Stimulated activated CD8-positive, alpha-beta memory T cell treated with anti-CD3 and anti-CD28 coated beads, Interleukin-15, amount 100 ng/mL, for 1 hour (primary cell): ENCODE results near the gene CCNB2.
A peak's percentile ranks its signal among the peaks of the same experiment; 100 is the strongest.
"Not testable (repeated sequence)": the region's sequence is repeated elsewhere in the genome, so short reads cannot be mapped to it uniquely, and the experiment has no call there.

Experiments used
- DNase-seq: peaks from one replicate; pipeline ENCODE4 v3.0.0-alpha.2; 2020; ENCODE audit warnings: low read depth

The CCNB2 gene

DNA sequence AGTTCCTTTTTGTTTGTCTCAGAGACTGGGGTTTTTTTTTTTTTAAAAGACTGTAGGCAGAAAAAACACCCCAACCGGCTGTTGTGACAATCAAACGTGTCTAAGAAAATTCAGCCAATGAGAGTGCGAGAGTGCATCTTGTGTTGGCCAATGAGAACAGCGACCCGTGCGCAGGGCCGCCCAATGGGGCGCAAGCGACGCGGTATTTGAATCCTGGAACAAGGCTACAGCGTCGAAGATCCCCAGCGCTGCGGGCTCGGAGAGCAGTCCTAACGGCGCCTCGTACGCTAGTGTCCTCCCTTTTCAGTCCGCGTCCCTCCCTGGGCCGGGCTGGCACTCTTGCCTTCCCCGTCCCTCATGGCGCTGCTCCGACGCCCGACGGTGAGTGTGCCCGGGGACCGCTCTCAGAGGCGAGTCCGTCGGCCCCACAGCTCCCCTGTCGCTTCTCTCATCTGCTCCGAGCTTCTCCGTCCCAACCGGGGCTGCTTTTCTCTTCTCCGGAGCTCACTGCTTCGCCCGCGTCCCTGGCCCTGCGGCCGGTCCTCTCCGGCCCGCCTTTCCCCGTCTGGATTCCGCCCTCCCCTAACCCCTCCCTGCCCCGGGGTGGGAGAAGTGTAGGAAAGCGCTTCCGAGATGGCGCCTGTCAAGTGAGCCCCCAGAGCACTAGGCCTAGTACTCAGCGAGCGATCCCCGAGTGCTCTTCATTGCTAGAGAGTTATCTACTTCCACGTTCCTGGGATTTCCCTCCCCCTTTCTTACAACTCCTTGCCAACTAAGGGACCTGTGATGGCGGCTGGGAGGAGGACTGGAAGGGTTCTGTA is at the start of gene CCNB2:
CCNB2 (plus strand) TSS at position 235 of the 821 bp plus-strand sequence; CDS start at position 358, 123 bp downstream.
- DNase-seq = peak; percentile 57

DNA sequence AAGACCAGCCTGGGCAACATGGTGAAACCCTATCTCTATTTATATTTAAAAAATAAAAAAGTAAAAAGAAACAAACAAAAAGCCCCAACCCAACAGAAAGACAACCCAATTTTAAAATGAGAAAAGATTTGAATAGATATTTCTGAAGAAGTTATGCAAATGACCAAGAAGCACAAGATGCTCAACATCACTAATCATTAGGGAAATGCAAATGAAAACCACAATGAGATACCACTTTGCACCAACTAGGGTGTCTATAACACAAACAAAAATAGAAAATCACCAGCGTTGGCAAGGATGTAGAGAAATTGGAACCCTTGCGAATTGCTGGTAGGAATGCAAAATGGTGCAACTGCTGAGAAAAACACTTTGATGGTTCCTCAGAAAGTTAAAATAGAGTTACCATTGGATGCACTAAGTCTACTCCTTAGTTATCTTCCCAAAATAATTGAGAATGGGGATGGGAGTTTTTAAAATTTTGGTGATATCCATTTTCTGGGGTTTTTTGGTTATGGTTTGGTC is 45.8 kb upstream of the CCNB2 start:
- no peak for DNase-seq

DNA sequence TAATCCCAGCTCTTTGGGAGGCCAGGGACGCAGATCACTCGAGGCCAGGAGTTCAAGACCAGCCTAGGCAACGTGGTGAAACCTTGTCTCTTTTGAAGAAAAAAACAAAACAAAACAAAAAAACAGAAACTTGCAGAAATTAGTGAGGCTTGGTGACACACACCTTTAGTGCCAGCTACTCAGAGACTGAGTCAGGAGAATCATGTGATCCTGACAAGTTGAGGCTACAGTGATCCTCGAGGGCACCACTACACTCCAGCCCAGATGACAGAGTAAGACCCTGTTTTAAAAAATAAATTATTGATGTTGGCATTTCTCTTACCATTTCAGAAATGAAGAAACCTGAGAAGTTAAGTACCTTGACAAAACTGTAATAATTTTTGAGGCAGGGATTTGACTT is 44.6 kb upstream of the CCNB2 start:
- no peak for DNase-seq

DNA sequence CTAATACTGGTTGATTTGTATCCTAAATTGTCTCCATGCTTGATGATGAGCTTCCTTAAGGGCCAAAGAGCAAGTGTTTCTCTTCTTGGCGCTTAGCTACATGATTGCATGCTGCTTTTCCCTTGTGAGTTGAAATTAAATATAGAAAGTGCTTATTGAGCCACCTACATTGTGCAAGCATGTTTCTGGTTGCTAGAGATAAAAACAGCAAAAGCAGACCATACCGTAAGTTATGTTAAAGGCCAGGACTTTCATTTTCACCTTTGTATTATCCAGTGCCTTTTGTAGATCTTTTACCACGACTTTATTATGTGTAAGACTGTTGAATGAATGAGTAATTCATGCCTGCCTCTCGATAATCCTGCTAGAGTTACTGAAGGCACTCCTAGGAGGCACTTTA is 41.9 kb upstream of the CCNB2 start:
- DNase-seq = no peak

DNA sequence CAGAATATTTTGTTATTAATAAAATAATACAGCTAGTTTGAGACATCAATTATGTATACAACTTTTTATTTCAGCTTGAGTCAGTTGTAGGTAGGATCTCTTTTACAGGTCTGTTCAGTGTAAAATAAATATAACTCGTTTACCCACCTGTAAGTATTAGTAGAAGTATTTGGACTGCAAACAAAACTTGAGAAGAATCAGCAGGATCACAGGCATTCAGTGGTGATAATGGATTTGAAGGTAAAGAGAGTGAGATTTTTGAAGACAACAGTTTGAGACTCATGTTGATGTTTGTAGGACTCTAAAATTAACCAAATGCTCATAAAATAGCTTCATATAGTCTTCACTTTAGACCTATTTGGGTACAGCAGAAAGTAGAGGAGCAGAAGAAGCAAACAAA is 35.5 kb upstream of the CCNB2 start:
- no peak for DNase-seq

DNA sequence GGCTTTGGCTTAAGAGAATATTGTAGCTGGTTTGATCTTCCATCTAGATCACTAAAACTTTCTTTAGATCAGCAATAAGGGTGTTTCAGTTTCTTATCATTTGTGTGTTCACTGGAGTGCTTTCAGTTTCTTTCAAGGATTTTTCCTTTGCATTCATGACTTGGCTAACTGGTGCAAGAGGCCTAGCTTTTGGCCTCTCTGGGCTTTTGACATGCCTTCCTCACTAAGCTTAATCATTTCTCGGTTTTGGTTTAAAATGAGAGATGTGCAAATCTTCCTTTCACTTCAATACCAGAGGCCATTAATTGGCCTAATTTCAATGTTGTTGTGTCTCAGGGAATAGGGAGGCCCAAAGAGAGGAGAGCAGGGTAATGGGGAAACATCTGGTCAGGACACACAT is 30.3 kb upstream of the CCNB2 start:
- DNase-seq = no peak

DNA sequence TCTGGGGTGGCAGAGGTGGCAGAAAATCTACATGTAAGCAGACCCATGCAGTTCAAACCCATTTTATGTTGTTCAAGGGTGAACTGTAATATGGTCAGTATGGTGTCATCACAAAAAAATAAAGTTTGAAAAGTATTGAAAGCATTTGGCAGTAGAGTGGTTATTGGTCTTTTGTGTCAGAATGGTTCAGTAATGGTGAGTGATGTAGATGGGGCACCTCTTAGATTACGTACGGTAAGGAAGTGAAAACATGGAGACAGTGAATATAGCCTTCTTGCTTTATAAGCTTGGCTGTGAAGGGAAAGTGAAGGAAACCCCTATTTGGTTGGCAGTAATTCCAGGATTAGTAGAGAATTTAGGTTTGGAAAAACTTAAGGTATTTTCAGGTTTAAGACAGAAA is 17.2 kb upstream of the CCNB2 start:
- DNase-seq = no peak

DNA sequence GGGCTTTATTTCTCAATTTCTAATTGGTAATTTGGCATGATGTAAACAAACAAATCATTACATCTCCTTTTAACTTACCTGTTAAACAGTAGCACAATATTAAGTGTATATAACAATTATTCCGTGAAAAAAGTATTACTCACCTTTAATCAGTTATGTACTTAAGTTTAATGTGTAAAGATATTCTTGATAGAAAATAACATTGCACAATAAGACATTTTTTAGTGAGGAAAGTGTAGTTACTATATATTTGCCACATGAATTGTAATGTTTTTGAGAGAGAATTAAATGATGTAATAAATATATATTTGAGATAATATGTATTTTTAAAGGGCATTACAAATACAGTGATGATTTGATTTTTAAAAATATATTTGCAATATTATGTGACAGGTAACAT is 10.9 kb upstream of the CCNB2 start:
- no peak for DNase-seq

DNA sequence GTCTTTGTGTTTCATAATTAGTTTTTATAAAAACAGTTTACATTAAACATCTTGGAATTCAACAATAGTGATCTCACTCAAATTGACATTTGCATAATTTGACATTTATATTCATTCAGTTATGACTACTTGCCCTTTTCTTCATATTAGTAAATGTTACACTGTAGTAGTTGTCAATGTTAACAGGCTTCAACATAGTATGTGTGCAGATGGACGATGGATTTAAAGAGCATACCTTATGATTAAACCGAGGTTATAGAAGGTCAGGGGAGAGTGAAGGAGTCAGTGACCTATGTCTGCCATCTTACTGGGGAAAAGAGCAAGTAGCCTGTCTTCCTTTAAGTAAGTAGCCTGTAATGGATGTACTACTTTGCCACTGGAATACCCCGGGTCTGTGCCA is 8.5 kb upstream of the CCNB2 start:
- DNase-seq = no peak

DNA sequence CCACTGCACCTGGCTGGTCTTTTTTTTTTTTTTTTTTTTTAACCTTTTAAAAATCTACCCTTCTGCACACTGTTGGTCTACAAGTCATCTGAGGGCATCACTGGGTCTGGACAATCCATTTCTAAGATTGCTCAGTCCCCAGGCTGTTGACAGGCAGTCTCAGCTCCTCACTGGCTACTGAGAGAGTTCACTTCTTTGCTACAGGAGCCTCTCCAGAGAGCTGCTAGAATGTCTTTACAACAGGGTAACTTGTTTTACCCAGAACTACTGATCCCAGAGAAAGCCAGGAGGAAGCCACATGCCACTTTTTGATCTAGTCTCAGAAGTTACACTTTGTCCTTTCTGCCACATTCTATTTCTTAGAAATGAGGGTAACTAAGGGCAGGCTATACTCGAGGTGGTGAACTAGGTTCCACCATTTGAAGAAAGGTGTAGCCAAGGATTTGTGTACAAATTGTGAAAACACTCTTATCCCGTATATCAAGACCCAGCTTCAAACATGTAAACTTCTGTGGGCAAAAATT is 5.7 kb upstream of the CCNB2 start:
- no peak for DNase-seq

DNA sequence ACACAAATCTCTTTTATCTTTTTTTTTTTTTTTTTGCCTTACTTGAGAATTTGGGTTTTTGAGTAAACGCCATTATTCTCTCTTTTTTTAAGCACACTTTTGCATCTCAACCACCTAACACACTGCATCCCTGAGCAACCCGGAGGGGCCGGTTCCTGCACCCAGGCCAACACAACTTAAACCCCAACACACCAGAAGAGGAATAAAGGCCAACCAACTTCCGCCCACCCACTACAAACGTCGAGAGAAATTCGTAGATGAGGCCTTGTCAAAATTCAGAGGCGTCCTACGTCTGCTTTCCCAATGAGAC is 389 bp upstream of the CCNB2 start:
- DNase-seq = peak; percentile 3

DNA sequence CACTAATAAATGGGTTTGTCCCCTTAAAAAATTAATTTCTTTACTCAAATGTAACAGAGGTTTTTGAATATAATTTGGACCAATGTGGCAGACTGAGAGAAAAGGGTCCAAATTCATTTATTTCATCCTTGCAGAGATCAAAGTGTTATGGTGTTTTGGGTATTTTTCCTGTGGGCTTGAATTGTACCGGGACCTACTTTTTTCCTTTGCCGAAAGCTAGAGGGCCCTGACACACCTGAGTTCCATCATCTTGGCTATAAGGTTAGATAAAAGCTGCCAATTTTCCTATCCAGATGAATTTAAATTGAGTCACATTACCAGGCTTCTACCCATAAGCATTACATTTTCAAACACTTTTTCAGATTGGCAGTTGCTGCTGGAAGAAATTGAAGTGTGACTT is 908 bp downstream of the CCNB2 start:
- DNase-seq = no peak

DNA sequence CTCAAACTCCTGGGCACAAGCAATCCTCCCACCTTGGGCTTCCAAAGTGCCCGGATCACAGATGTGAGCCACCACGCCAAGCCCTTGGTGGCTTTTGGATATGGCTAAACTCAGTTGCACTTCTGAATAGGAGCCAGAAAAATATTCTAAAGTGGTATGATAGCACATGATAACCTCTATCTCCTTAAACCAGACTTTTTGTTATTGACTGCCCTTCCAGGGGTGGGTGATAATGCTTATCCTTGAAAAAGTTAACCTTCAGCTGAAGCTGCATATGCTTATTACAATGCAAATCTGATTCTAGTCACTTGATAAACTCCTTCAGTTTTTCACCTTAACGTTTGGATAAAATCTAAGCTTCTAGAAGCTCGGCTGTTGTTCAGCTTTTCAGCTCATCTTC is 6.3 kb downstream of the CCNB2 start:
- no peak for DNase-seq

DNA sequence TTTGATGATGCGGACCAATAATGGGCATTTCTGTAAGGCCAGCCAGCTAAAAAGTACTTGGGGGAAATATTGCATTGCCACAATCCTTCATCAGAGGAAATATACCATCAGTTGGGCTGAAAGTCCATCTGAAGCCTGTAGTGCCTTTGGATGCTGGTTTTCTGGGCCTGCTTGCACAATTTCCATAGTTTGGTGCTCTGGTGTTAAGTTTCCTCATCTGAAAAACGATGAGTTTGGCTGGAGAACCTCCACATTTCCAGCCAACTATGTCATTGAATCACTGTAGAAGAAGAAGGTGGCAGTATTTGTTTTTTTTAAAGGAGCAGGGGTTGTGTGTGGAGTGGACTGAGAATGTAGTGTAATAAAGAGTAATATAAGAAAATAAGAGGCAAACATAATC is 10.1 kb downstream of the CCNB2 start:
- DNase-seq = no peak

DNA sequence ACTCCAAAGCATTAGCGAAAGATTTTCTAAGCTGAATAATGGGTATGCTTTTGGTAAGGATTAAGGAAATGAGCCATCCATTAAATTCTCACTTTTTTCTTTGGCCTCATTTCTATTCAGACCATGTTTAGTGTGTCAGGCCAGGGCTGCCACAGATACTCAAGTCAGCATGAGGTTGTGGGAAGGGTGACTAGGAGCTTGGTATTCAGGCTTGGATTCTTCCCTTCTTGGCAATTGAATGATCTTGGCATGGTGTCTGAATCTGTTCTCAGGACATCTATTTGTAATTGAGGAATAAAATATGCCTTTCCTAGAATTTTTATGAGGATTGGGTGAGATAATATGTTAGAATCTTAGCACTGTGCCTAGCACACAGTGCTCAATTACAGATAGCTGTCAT is 11.2 kb downstream of the CCNB2 start:
- no peak for DNase-seq

DNA sequence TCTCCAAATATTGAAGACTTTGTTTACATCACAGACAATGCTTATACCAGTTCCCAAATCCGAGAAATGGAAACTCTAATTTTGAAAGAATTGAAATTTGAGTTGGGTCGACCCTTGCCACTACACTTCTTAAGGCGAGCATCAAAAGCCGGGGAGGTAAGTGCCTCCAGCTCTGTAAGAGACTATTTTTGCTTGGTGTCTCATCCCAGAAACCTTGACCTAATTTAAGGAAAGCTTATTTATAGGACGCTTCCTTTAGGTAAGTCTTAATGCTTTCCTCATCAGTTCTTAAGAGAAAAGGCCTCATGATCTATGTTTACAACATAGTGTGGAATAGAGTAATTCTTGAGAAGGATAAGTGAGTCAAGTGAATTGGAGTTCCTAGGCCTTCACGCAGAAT is 11.8 kb downstream of the CCNB2 start:
- DNase-seq = no peak

DNA sequence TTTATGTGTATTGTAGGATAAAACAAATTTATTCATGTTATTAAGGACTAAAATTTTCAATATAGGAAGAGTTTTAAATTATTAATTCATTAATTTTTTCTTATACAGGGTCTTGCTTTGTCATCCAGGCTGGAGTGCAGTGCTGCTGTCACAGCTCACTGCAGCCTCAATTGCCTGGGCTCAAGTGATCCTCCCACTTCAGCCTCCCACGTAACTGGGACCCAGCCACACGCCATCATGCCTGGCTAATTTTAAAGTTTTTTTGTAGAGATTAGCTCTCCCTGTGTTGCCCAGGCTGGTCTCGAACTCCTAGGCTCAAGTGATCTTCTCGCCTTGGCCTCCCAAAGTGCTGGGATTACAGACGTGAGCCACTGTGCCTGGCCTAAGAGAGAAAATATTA is 14.7 kb downstream of the CCNB2 start:
- no peak for DNase-seq

DNA sequence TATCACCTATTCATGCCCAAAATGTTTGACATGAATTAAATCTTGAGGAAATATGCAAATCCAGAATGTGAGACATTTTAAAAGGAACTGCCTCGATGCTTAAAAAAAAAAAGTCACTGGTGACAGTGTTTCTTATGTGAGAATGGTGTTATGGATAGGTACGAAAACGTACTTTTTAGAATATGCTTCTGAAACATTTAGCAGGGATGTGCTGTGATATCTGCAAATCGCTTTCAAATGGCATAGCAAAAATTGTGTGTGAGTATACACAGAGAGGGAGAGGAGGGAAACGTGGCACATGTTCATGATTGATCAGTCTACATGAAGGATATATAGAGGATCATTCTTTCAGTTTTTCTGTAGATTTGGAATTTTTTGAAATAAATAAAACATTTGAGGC is 16.0 kb downstream of the CCNB2 start:
- no peak for DNase-seq

DNA sequence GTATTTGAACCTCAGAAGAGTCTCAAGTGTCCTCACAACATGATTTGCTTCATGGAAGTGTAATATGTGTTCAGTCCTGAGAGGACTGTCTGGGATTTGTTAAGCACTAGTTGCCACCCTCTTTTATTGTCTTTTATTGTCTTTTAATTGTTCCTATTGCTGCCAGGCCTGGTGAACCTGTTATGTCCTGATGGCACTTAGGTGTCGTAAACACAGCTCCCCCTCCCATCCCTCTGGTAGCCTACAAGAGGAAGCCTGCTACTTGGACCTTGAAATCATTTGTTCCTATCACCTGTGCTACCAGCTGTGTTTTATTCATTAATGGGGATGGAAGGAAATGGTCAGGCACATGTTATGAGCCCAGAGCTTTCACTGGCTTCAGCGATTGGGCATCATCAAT is 19.3 kb downstream of the CCNB2 start:
- no peak for DNase-seq

DNA sequence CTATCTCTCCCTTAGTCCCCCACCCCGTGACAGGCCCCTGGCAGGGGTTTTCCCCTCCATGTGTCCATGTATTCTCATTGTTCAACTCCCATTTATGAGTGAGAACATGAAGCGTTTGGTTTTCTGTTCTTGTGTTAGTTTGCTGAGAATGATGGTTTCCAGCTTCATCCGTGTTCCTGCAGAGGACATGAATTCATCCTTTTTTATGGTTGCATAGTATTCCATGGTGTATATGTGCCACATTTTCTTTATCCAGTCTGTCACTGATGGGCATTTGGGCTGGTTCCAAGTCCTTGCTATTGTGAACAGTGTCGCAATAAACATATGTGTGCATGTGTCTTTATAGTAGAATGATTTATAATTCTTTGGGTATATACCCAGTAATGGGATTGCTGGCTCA is 20.7 kb downstream of the CCNB2 start:
- not testable (repeated sequence) for DNase-seq

DNA sequence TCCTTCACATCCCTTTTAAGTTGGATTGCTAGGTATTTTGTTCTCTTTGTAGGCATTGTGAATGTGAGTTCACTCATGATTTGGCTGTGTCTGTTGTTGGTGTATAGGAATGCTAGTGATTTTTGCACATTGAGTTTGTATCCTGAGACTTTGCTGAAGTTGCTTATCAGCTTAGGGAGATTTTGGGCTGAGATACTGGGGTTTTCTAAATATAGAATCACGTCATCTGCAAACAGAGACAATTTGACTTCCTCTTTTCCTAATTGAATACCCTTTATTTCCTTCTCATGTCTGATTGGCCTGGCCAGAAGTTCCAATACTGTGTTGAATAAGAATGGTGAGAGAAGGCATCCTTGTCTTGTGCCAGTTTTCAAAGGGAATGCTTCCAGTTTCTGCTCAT is 22.3 kb downstream of the CCNB2 start:
- not testable (repeated sequence) for DNase-seq

DNA sequence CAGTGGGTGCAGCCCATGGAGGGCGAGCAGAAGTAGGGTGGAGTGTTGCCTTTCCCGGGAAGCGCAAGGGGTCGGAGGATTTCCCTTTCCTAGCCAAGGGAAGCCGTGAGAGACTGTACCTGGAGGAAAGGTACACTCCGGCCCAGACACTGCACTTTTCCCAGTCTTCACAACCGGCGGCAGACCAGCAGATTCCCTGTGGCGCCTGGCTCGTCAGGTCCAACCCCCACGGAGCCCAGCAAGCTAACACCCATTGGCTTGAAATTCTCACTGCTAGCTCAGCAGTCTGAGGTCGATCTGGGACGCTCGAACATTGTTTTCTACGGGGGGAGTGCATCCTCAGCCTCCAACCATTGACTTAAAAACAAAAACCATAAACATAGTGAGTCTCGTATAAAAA is 26.5 kb downstream of the CCNB2 start:
- no peak for DNase-seq

DNA sequence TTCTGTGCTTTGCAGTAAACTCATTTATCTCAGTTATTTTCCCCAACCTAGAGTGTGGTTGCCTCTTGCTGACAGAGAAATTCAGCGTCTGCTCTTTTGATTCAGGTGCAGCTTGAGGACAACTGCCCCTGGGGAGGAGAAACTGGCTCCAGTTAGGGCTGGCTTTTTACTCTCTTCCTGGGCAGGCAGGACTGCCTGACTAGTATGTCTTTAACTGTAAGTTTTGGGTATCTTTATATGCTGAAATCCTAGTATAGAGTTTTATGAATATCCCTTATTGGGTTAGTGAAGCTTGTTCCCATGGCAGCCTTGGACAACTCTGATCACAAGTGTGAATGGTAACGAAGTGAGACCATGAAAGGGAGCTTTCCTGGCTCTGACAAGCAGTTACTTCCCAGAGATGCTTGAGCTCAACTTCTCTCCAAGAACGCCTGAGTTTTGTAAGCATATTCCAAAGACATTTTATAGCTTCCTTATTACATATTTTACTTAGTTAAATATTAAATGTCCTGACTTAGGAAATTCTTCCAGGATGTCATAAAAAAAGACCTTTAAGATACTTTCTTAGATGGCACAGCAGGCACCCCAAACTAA is 27.1 kb downstream of the CCNB2 start:
- no peak for DNase-seq
